ENCODE results near the gene TMEM235.

The TMEM235 gene

DNA sequence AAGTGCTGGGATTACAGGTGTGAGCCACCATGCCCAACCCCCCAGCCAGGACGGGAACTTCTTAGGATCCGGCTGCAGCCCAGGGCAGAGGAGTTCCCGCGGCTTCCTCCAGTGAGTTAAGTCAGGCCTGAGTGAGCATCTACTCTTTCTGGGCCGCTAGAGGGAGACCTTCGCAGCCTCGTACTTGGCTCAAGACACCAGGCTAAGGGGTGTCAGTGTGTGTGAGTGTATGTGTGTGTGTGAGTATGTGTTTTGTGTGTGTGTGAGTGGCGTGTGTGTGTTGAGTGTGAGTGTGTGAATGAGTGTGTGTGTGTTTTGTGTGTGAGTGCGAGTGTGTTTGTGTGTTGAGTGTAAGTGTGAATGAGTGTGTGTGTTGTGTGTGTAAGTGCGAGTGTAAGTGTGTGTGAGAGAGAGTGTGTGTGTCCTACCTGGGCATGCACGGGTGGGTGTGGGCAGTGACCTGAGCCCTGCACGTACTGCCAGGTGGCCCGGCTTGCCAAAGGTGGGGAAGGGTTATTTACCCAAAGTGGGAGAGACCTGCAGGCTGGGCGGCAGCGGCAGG is 58.5 kb downstream of the TMEM235 start:
- no peak overlapping the region for H3K4me3 ChIP-seq (ENCODE audit: low read depth, low read length)
- TF ChIP-seq, protein P1, sequence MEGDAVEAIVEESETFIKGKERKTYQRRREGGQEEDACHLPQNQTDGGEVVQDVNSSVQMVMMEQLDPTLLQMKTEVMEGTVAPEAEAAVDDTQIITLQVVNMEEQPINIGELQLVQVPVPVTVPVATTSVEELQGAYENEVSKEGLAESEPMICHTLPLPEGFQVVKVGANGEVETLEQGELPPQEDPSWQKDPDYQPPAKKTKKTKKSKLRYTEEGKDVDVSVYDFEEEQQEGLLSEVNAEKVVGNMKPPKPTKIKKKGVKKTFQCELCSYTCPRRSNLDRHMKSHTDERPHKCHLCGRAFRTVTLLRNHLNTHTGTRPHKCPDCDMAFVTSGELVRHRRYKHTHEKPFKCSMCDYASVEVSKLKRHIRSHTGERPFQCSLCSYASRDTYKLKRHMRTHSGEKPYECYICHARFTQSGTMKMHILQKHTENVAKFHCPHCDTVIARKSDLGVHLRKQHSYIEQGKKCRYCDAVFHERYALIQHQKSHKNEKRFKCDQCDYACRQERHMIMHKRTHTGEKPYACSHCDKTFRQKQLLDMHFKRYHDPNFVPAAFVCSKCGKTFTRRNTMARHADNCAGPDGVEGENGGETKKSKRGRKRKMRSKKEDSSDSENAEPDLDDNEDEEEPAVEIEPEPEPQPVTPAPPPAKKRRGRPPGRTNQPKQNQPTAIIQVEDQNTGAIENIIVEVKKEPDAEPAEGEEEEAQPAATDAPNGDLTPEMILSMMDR (IDR thresholded peaks at IDR 0.05; ENCODE audit: low read depth, low read length): peak; percentile 68

Data from WI38 (cell line).